PFSK-1 (cell line): Measurements from ENCODE around the gene KCNJ8.

Source experiments
- FOXP2 ChIP-seq: optimal IDR thresholded peaks from 2 replicates; pipeline ENCODE3; 2011; ENCODE audit warnings: borderline replicate concordance, control low read depth, inconsistent platforms; ENCODE audit not compliant: insufficient read depth; ENCODE audit errors: extremely low read length, extremely low read depth
- POLR2AphosphoS5 ChIP-seq: IDR thresholded peaks from 2 replicates; pipeline ENCODE4 v1.6.1; 2012; ENCODE audit warnings: low read depth, mild to moderate bottlenecking, control low read depth, low read length, moderate library complexity
- REST ChIP-seq, 2 experiments: IDR thresholded peaks; 2 replicates each; pipeline versions ENCODE4 v1.6.1 to v1.8.0; 2011 to 2012; ENCODE audit warnings: low read depth in 2 of 2, low read length in 2 of 2, control low read depth in 1 of 2, inconsistent platforms in 1 of 2, mild to moderate bottlenecking in 1 of 2, moderate library complexity in 1 of 2; ENCODE audit not compliant: insufficient read depth in 1 of 2
- SIN3A ChIP-seq: IDR thresholded peaks from 2 replicates; pipeline ENCODE4 v1.6.1; 2012; ENCODE audit warnings: mild to moderate bottlenecking, low read length, moderate library complexity, borderline replicate concordance; ENCODE audit not compliant: insufficient read depth

GRCh38 chr12:21771311-21771710 is 3.2 kb downstream of the KCNJ8 start:
- TF ChIP-seq REST (IDR thresholded peaks at IDR 0.05; ENCODE audit: insufficient read depth in 1 of 2, low read depth in 2 of 2, low read length in 2 of 2) (no peak), POLR2AphosphoS5 (no peak), FOXP2 (no peak), SIN3A (no peak)
